ENCODE measurements around the gene PLXND1.
"Not testable (repeated sequence)": the region's sequence is repeated elsewhere in the genome, so short reads cannot be mapped to it uniquely, and the experiment has no call there.

The PLXND1 gene

GRCh38 chr3:129606636-129607390 lies at the start of gene PLXND1:
Gene PLXND1 (minus strand): TSS chr3:129606676. CDS start chr3:129606639, 37 bp downstream.
- peak; percentile 25 for DNase-seq (ENCODE audit: low read depth)

- no peak for DNase-seq (ENCODE audit: low read depth)
These were observed 48.8 kb upstream of the PLXND1 start for GRCh38 chr3:129655291-129655700.

- DNase-seq (ENCODE audit: low read depth): no peak
These were observed 47.7 kb upstream of the PLXND1 start for GRCh38 chr3:129654131-129654530.

DNA sequence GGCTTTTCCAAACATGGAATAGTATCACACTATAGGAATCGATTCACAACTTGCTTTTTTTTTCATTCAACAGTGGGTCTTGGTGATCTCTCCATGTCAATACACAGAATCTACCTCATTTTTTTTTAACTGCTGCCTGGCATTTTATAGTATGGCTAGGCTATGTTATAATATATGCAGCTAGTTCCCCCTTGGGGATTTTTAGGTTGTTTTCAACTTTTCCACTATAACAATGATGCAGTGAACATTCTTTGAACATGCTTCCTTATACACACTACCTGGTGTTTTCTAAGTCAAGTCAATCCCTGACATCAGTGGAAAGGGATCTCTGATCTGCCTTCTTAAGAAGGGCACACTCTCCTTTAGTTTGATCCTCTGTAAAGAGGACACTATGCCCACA lies 46.5 kb upstream of the PLXND1 start:
- DNase-seq (ENCODE audit: low read depth): no peak

DNA sequence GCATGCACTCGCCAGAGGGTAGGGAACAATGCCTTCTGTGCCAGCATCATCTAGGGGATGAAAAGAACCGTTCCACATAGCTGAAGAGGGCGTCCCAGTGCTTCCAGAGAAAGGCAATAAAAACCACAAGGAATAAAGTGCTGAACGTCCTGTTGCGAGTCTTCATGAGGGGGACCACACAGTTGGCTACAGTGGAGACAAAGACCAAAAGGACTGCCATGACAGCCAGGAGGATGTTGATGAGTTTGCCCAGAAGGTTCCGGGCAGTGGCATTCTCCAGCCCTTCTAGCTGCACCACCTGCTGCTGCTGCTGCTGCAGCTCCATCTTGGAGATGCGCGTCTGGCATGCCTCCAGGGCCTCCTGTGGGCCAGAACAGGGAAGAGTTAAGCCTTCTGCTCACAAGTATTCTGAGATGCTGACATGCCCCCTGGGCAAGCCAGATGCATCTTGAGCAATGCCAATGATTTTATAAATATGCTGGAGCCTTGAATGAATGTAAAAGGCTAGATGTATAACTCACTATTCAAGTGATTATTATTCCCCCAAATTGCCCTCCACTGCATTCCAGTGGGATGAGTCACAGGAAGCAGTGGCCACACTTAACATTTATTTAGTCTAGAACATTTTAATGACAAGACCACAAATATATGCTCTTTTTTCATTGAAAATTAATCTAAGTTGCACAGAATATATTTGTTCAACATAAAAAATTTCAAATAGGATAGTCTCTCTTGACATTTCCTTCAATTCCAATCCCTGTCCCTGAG lies 45.1 kb upstream of the PLXND1 start:
- no peak for DNase-seq (ENCODE audit: low read depth)

GRCh38 chr3:129650256-129650872 lies 43.9 kb upstream of the PLXND1 start:
- DNase-seq (ENCODE audit: low read depth): peak; percentile 24

DNA sequence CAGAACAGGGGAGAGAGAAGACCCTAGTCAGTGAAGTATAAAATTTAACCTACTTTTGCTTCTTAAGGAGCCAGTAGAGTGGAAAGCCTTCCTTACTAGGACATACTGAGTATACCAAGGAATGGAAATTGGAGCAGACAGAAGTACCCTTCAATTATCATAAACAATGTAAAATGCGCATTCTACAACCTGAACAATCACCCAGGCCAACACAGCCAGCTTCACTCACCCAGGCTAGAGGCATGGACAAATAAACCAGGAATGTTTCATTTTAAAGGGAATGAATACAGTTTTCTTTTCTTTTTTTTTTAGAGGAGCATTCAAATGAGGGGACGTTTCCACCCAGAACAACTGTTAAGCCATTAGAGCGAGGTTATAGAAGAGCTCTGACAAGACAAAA lies 41.9 kb upstream of the PLXND1 start:
- DNase-seq (ENCODE audit: low read depth): no peak

GRCh38 chr3:129645286-129645685 lies 38.8 kb upstream of the PLXND1 start:
- no peak for DNase-seq (ENCODE audit: low read depth)

GRCh38 chr3:129644836-129645235 lies 38.4 kb upstream of the PLXND1 start:
- no peak for DNase-seq (ENCODE audit: low read depth)

- not testable (repeated sequence) for DNase-seq (ENCODE audit: low read depth)
These were observed 35.2 kb upstream of the PLXND1 start for GRCh38 chr3:129641567-129642260.

DNA sequence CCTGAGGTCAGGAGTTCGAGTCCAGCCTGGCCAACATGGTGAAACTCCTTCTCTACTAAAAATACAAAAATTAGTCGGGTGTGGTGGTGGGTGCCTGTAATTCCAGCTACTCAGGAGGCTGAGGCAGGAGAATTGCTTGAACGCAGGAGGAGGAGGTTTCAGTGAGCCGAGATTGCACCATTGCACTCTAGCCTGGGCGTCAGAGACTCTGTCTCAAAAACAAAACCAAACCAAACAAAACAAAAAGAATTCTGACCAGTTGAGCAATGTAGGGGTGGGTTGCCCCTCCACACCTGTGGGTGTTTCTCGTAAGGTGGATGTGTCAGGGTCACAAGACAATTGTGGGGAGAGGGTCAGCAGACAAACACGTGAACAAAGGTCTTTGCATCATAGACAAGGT lies 34.5 kb upstream of the PLXND1 start:
- DNase-seq (ENCODE audit: low read depth): not testable (repeated sequence)

DNA sequence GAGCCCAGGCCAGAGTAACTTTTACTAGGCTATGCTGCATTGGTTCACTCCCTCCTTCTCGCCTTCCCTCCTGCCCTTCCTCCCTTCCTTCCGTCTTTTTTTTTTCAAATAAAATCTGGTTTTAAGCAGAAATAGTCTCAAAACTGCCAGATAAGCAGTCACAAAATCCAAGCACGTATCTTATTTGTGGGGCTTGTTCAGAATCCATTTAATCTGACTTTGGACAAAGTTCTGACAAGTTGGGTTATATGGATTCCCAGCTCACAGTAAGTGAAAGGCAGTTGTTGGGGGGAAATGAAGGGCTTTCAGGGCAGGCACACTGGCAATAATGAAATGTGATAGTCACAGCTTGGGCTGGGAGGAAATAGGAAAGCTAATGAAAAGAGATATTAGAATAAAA lies 32.0 kb upstream of the PLXND1 start:
- DNase-seq (ENCODE audit: low read depth): no peak

- DNase-seq (ENCODE audit: low read depth): no peak
These were observed 29.6 kb upstream of the PLXND1 start for GRCh38 chr3:129636082-129636481.

- DNase-seq (ENCODE audit: low read depth): no peak
These were observed 29.2 kb upstream of the PLXND1 start for GRCh38 chr3:129635656-129636055.

- no peak for DNase-seq (ENCODE audit: low read depth)
These were observed 27.4 kb upstream of the PLXND1 start for GRCh38 chr3:129633751-129634481.

DNA sequence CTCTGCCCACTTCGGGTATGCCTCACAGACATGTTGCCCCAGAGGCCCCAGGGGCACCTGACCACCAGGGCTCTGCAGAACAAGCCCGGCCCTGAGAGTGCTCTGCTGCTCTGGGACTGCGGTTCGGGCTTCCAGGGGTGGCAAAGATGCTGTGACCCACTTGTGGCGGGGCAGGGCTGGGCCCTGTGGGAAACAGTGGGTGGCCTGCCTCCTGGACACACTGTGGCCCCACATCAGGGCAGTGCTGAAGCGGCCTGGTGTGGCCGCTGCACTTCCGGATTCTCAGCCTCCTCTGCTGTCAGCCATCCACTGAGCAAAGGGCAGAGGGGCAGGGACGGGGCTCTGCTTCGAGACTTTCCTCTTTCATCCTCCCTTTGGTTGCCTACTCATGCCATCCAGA lies 26.5 kb upstream of the PLXND1 start:
- DNase-seq (ENCODE audit: low read depth): no peak

DNA sequence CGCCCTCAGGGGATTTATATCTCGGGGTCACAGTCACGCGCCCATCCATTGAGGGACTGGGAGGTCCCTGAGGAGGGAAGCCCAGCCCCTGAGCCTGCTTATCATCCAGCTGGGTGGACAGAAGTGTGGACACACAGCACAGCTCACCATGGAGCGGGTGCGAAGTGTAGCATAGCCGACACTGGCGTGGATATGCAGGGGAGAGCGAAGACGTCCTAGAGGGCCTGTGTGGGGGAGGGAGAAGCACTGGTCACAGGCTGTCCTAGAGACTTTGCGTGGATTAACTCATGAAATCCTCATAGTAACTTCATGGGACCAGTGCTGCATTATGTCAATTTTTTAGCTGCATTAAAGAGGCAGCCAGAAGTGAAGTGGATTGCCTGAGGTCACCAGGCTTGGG lies 26.1 kb upstream of the PLXND1 start:
- DNase-seq (ENCODE audit: low read depth): no peak

- DNase-seq (ENCODE audit: low read depth): no peak
These were observed 25.6 kb upstream of the PLXND1 start for GRCh38 chr3:129632056-129632455.

- DNase-seq (ENCODE audit: low read depth): no peak
These were observed 22.5 kb upstream of the PLXND1 start for GRCh38 chr3:129629011-129629410.

DNA sequence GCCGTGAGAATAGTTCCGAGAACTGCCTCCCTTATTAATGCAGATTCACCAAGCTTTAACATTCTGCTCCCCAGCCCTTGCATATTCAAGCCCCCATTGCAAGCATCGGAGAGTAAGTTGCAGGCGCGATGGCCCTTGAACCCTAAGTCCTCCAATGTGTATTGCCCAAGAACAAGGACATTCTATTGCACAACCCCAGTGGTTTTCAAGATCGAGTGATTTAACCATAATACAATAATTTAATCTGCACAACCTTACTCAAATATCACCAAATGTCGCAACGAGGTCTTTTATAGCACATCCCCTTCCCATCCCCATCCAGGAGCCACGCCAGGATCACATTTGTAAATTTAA lies 21.7 kb upstream of the PLXND1 start:
- no peak for DNase-seq (ENCODE audit: low read depth)

- DNase-seq (ENCODE audit: low read depth): peak; percentile 49
These were observed 21.1 kb upstream of the PLXND1 start for GRCh38 chr3:129627350-129628168.

All from stimulated activated CD4-positive, alpha-beta T cell treated with anti-CD3 and anti-CD28 coated beads, Interleukin-2, amount 100 ng/mL, for 4 hours (primary cell).